ENCODE results near the gene SLC6A17. TPM values are rescaled to one million over a fixed set of nuclear protein-coding genes. Genes with fewer than 3 reads are reported as not detected.

The SLC6A17 gene
- total and polyA plus RNA-seq, 7 donors = under 0.01 to 0.83 (median 0.36) TPM; not detected in 2

DNA sequence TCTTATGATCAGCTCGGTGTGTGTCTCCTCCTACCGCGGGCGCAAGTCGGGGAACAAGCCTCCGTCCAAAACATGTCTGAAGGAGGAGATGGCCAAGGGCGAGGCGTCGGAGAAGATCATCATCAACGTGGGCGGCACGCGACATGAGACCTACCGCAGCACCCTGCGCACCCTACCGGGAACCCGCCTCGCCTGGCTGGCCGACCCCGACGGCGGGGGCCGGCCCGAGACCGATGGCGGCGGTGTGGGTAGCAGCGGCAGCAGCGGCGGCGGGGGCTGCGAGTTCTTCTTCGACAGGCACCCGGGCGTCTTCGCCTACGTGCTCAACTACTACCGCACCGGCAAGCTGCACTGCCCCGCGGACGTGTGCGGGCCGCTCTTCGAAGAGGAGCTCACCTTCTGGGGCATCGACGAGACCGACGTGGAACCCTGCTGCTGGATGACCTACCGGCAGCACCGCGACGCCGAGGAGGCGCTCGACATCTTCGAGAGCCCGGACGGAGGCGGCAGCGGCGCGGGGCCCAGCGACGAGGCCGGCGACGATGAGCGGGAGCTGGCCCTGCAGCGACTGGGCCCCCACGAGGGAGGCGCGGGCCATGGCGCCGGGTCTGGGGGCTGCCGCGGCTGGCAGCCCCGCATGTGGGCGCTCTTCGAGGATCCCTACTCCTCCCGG lies 61.3 kb downstream of the SLC6A17 start:
- no peak for TF ChIP-seq POLR2AphosphoS5 (IDR thresholded peaks at IDR 0.05)
- TF ChIP-seq EP300 (IDR thresholded peaks at IDR 0.05) = no peak
- TF ChIP-seq CTCF (IDR thresholded peaks at IDR 0.05) = no peak
- TF ChIP-seq POLR2A (IDR thresholded peaks at IDR 0.05) = no peak
- no peaks in the 10 kb centered on the region for H3K9me3 ChIP-seq
- H3K36me3 ChIP-seq = no peaks in the 10 kb centered on the region
- H3K27me3 ChIP-seq = peaks cover 0 to 15% (median 0%) of the 10 kb centered on the region in 3 donors
- peak overlapping the region in 1 of 4 donors; percentile 82 for H3K27ac ChIP-seq
- DNase-seq = no peak
- whole genome bisulfite sequencing, 2 donors = 10 to 47% methylated on average over 81 of the region's 81 CpGs
- H3K4me3 ChIP-seq = peak overlapping the region; percentile 52 to 83 (median 76)
- intact Hi-C loops (cut with DNase I) = no loop called here
- H3K4me1 ChIP-seq = peaks cover 0 to 30% (median 21%) of the 10 kb centered on the region in 4 donors

GRCh38 chr1:110212169-110213142 lies 62.2 kb downstream of the SLC6A17 start:
- WGBS, 2 donors = 60 to 83% methylated on average over 20 of the region's 20 CpGs
- peaks cover 0 to 15% (median 0%) of the 10 kb centered on the region in 3 donors for H3K27me3 ChIP-seq
- intact Hi-C loops (cut with DNase I) = no loop called here
- peak overlapping the region in 3 of 4 donors; percentile 68 to 83 (median 83) for H3K4me3 ChIP-seq
- no peak overlapping the region for H3K27ac ChIP-seq
- TF ChIP-seq POLR2A (IDR thresholded peaks at IDR 0.05) (no peak), CTCF (IDR thresholded peaks at IDR 0.05) (no peak), EP300 (IDR thresholded peaks at IDR 0.05) (no peak), POLR2AphosphoS5 (IDR thresholded peaks at IDR 0.05) (no peak)
- H3K9me3 ChIP-seq = no peaks in the 10 kb centered on the region
- no peak for DNase-seq
- no peaks in the 10 kb centered on the region for H3K36me3 ChIP-seq
- peaks cover 0 to 30% (median 21%) of the 10 kb centered on the region in 4 donors for H3K4me1 ChIP-seq

DNA sequence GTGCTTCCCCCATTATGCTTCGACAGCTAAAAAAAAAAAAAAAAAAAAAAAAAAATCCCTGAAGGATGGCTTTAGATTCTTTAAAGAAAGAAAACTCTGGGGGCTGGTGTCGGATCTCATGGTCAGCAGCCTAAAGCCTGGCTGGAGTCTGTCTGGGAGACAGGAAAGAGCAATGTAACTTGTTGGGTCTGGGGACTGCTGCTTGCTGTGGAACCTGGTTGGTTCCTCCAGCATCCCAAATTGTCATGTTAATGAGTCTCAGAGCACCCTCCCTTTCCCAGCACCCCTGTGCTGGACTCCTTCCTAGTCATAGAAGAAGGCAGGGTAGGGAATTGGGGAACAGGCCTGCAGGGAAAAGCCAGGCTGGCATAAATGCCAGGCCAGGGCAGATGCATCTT lies 62.8 kb downstream of the SLC6A17 start:
- WGBS, 2 donors = 72 to 77% methylated on average over 2 of the region's 2 CpGs
- no peaks in the 10 kb centered on the region for H3K9me3 ChIP-seq
- peaks cover 0 to 15% (median 0%) of the 10 kb centered on the region in 3 donors for H3K27me3 ChIP-seq
- intact Hi-C loops (cut with DNase I) = no loop called here
- H3K4me3 ChIP-seq = no peak overlapping the region
- H3K36me3 ChIP-seq = no peaks in the 10 kb centered on the region
- no peak for DNase-seq
- H3K4me1 ChIP-seq = peaks cover 0 to 30% (median 21%) of the 10 kb centered on the region in 4 donors
- TF ChIP-seq POLR2A (IDR thresholded peaks at IDR 0.05) = no peak
- no peak for TF ChIP-seq EP300 (IDR thresholded peaks at IDR 0.05)
- no peak for TF ChIP-seq POLR2AphosphoS5 (IDR thresholded peaks at IDR 0.05)
- no peak for TF ChIP-seq CTCF (IDR thresholded peaks at IDR 0.05)
- H3K27ac ChIP-seq = no peak overlapping the region

DNA sequence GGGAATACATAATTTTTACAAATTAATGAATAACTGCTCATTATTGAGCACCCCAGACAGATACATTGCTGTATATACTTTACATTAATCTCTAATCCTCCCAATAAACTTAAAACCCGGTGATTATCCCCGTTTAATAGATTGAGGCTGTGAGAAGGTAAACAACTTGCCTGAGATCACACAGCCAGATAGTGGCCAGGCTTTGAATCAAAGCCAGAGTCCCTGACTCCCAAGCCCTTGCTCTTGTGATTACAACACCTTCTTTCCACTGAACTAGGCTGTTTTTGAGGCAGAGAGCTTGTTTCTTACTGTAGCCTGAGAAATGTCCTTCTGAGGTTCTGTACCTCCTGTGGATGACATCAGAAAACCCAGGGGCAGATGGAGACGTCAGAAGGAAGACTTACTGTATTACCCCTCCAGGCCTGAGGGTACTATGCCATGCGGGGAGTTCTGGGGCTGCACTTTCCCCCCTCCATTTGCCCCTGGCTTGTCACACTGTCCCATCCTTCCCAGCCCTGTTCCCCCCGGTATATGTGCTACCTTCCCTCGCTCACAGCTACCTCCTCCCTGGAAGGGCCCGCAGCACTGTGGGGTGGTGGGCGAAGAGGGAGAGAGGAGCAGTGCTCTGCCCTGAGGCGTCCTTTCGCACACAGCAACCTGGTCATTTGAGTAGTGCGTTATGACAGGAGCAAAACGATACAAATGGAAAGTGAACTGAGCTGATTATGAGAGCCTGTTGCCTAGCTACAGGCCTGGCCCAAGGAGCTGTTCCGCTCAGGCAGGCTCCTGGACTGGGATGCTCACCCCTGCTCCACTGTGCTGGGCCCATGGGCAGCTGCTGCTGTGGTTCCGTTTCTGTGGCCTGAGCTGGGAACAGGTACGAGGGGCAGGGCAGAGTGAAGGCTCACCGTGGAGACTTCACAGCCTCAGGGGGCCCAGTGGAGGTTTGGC lies 64.4 kb downstream of the SLC6A17 start:
- 80 to 82% methylated on average over 16 of the region's 16 CpGs for WGBS, 2 donors
- no peak for DNase-seq
- Histone ChIP-seq H3K4me3 (no peak overlapping the region), H3K4me1 (peaks cover 0 to 24% (median 14%) of the 10 kb centered on the region in 4 donors), H3K27ac (no peak overlapping the region), H3K27me3 (peaks cover 0 to 15% (median 0%) of the 10 kb centered on the region in 3 donors), H3K36me3 (no peaks in the 10 kb centered on the region), H3K9me3 (no peaks in the 10 kb centered on the region)
- TF ChIP-seq POLR2AphosphoS5 (IDR thresholded peaks at IDR 0.05) (no peak), CTCF (IDR thresholded peaks at IDR 0.05) (no peak), EP300 (IDR thresholded peaks at IDR 0.05) (no peak), POLR2A (IDR thresholded peaks at IDR 0.05) (no peak)
- intact Hi-C loops (cut with DNase I) = no loop called here
